Measurements from ENCODE around the gene ACYP1.

GRCh38 chr14:75011356-75011994 lies 52.3 kb downstream of the ACYP1 start:
- no peak for TF ChIP-seq CTCF (IDR thresholded peaks at IDR 0.05)
- TF ChIP-seq POLR2A (IDR thresholded peaks at IDR 0.05): no peak

All from body of pancreas (tissue), 4 donors.